HCT116 (cell line): Measurements from ENCODE around the gene SEMA6B. TPM values are rescaled to one million over a fixed set of nuclear protein-coding genes. Genes with fewer than 3 reads are reported as not detected.
A peak's percentile ranks its signal among the peaks of the same experiment; 100 is the strongest.

Experiments used
- ATAC-seq: fragments of 200-7000 bp; cut with Tn5 transposase; 2 replicates; pipeline ENCODE4 v1.9.1; 2020; ENCODE audit warnings: mild to moderate bottlenecking, moderate library complexity
- BruUV-seq: library from RNA; stranded (reverse); fragments of 400-500 nt; replicated peaks from 2 replicates; lab custom pipeline; 2021; lab: Mats Ljungman, UMichigan
- CTCF ChIA-PET: fragments of 300-600 bp; sonication (Branson Sonifier 250); formaldehyde crosslinking; loops from one replicate; lab custom pipeline; 2021; ENCODE audit warnings: antibody characterized with exemption; lab: Charles Lee
- POLR2A ChIA-PET: fragments of 300-600, 350-600 bp; sonication (Branson Sonifier 250); formaldehyde crosslinking; loops from one replicate; lab custom pipeline; 2021; ENCODE audit warnings: antibody characterized with exemption; lab: Charles Lee
- RAD21 ChIA-PET, 2 experiments: fragments of 300-600 bp; sonication (Branson Sonifier 250); formaldehyde crosslinking; loops; one replicate each; lab custom pipeline; 2023; ENCODE audit warnings: low total read pairs in 2 of 2; ENCODE audit not compliant: uncharacterized antibody in 2 of 2, unreplicated experiment in 2 of 2, low non-redundant PET in 1 of 2; lab: Charles Lee
- DNase-seq: peaks from one replicate; pipeline ENCODE4 v3.0.0-alpha.2; 2010; ENCODE audit warnings: low read depth, low spot score
- H2AFZ ChIP-seq: fragments of 200-600 bp; shearing (Covaris generic), sonication (generic); 2 replicates; pipeline ENCODE4 v1.6.1; 2017; ENCODE audit warnings: low read depth, mixed run types, mixed read lengths, antibody characterized with exemption, low read length; ENCODE audit not compliant: poor library complexity, severe bottlenecking
- H3K27ac ChIP-seq: 2 replicates; pipeline ENCODE4 v1.5.1; 2012; ENCODE audit warnings: low read depth, low read length
- H3K27me3 ChIP-seq: fragments of 200-600 bp; sonication (generic); 2 replicates; pipeline ENCODE4 v1.6.1; 2016; ENCODE audit warnings: mixed run types, low read length, mixed read lengths; ENCODE audit not compliant: insufficient read depth
- H3K36me3 ChIP-seq, 2 experiments: fragments of 200-500 bp in 1 of 2; fragments of 200-600 bp in 1 of 2; sonication (Bioruptor generic) in 1 of 2; sonication (generic) in 1 of 2; 2 replicates each; pipeline versions ENCODE4 v1.5.1 to v1.6.1; 2014 to 2016; ENCODE audit warnings: low read length in 2 of 2, inconsistent platforms in 1 of 2, mixed read lengths in 1 of 2, mixed run types in 1 of 2; ENCODE audit not compliant: insufficient read depth in 2 of 2, control insufficient read depth in 1 of 2
- H3K4me1 ChIP-seq, 2 experiments: fragments of 200-600 bp in 1 of 2; sonication (generic) in 1 of 2; 2 replicates each; pipeline versions ENCODE4 v1.5.1 to v1.6.1; 2012 to 2017; ENCODE audit warnings: low read length in 2 of 2, inconsistent platforms in 1 of 2, mild to moderate bottlenecking in 1 of 2, mixed read lengths in 1 of 2, mixed run types in 1 of 2, moderate library complexity in 1 of 2; ENCODE audit not compliant: insufficient read depth in 2 of 2, control insufficient read depth in 1 of 2
- H3K4me2 ChIP-seq: fragments of 200-600 bp; sonication (generic); 2 replicates; pipeline ENCODE4 v1.6.1; 2017; ENCODE audit warnings: mixed run types, low read length, mixed read lengths
- H3K4me3 ChIP-seq, 2 experiments: fragments of 200-600 bp in 1 of 2; sonication (generic) in 1 of 2; replicated peaks in 1 of 2; 2 replicates each; pipeline ENCODE4 v1.5.1; 2011 to 2016; ENCODE audit warnings: low read length in 2 of 2, control low read depth in 1 of 2, low read depth in 1 of 2, mild to moderate bottlenecking in 1 of 2, mixed read lengths in 1 of 2, mixed run types in 1 of 2
- H3K79me2 ChIP-seq: fragments of 200-600 bp; sonication (generic); 2 replicates; pipeline ENCODE4 v1.6.1; 2017; ENCODE audit warnings: mild to moderate bottlenecking, mixed run types, low read length, moderate library complexity, mixed read lengths; ENCODE audit not compliant: insufficient read depth
- H3K9ac ChIP-seq: fragments of 200-600 bp; sonication (generic); 2 replicates; pipeline ENCODE4 v1.6.1; 2016; ENCODE audit warnings: low read length, mixed read lengths
- H3K9me2 ChIP-seq: fragments of 200-600 bp; sonication (generic), shearing (Covaris generic); 2 replicates; pipeline ENCODE4 v1.6.1; 2017; ENCODE audit warnings: mixed run types, mild to moderate bottlenecking, moderate library complexity; ENCODE audit not compliant: insufficient read depth
- H3K9me3 ChIP-seq, 2 experiments: fragments of 200-500 bp in 1 of 2; fragments of 200-600 bp in 1 of 2; sonication (Bioruptor generic) in 1 of 2; sonication (generic) in 1 of 2; 2 replicates each; pipeline ENCODE4 v1.6.1; 2014 to 2017; ENCODE audit warnings: low read length in 2 of 2, mixed read lengths in 2 of 2, inconsistent platforms in 1 of 2, low read depth in 1 of 2, mild to moderate bottlenecking in 1 of 2, mixed run types in 1 of 2, moderate library complexity in 1 of 2; ENCODE audit not compliant: control insufficient read depth in 1 of 2, insufficient read depth in 1 of 2
- H4K20me1 ChIP-seq: fragments of 200-600 bp; sonication (generic), shearing (Covaris generic); 2 replicates; pipeline ENCODE4 v1.6.1; 2017; ENCODE audit warnings: mixed run types, mild to moderate bottlenecking, moderate library complexity; ENCODE audit not compliant: insufficient read depth
- CBX3 ChIP-seq: IDR thresholded peaks from 2 replicates; pipeline ENCODE4 v1.6.1; 2012; ENCODE audit warnings: low read depth
- MAX ChIP-seq: IDR thresholded peaks from 2 replicates; pipeline ENCODE4 v1.6.1; 2012
- POLR2A ChIP-seq: IDR thresholded peaks from 2 replicates; pipeline ENCODE4 v1.7.0; 2011; ENCODE audit warnings: borderline replicate concordance; ENCODE audit not compliant: insufficient read depth, insufficient read length; ENCODE audit errors: extremely low read depth
- RAD21 ChIP-seq: IDR thresholded peaks from 2 replicates; pipeline ENCODE4 v1.6.1; 2012; ENCODE audit warnings: low read depth, mild to moderate bottlenecking
- SIN3A ChIP-seq: IDR thresholded peaks from 2 replicates; pipeline ENCODE4 v1.6.1; 2012; ENCODE audit warnings: low read depth
- SP1 ChIP-seq: IDR thresholded peaks from 2 replicates; pipeline ENCODE4 v1.6.1; 2012; ENCODE audit warnings: low read depth
- intact Hi-C: fragments of 100-400 bp; cut with micrococcal nuclease; formaldehyde crosslinking; loops from 2 replicates; pipeline ENCODE4 v1.10.0; 2022
- total RNA-seq: library from RNA; stranded (reverse); gene quantifications from one replicate; pipeline ENCODE4 v1.2.1, GENCODE V29; 2021; ENCODE audit not compliant: unreplicated experiment

Gene SEMA6B
- total RNA-seq, 1 experiment from 2014 or later = 58.4 TPM

DNA sequence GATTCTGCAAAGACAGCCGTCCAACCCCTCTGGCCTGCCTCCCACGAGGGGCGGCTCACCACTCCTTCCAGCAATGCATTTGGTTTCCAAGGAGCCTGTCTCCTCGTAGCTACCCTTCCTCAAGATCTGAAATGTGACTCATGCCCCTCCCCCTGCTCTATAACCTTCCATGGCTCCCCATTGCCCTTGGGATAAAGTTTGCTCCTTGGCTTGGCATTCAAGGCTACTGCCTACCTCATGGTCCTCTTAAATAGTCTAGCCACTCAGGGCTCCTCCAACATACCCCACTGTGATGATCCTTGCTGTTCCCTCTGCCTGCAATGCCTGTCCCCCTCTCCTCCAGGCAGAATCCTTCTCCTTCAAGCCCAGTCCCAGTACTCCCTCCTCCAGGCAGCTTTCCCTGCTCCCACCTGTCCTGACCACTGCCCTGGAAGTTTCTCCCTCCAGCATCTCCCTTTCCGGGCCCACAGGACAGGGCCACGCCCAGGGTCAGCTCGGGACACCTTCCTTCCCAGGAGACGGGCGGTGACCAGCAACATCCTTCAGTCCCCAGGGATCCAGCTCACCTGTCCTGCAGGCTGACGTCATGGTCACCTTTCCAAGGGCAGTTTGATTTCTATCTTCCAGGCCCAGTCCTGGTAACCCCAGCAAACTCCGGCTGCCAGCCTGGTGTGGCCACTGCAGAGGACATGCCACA, 19.2 kb upstream of the SEMA6B start:
- TF ChIP-seq CBX3 (peak; percentile 63; the same call in 1 of the 2 replicates), RAD21 (no peak), MAX (0 out of 2 replicates have a peak, but pooled peaks have one; percentile 19)
- no peak overlapping the region for H2AFZ ChIP-seq
- BruUV-seq = no TSS peak
- intact Hi-C loops = loop anchor here (5.0 to 10.0 kb wide), 2 partner anchors 54 to 226 kb away; no protein-coding TSS in a partner anchor
- H3K9me3 ChIP-seq = no peaks in the 10 kb centered on the region
- ATAC-seq (no peak), DNase-seq (no peak)
- ChIA-PET RAD21 (no interaction called here), CTCF (interaction anchor here (1.1 to 1.6 kb wide), 2 partner anchors 11 to 46 kb away, joined by 3 to 4 read pairs; no protein-coding TSS in a partner anchor), POLR2A (no interaction called here)
- peaks cover 34% of the 10 kb centered on the region for H3K79me2 ChIP-seq
- no peaks in the 10 kb centered on the region for H3K27me3 ChIP-seq
- H3K4me2 ChIP-seq = peak overlapping the region; percentile 74
- no peaks in the 10 kb centered on the region for H4K20me1 ChIP-seq
- no peak overlapping the region for H3K4me3 ChIP-seq
- H3K36me3 ChIP-seq = no peaks in the 10 kb centered on the region
- no peak overlapping the region for H3K9ac ChIP-seq
- H3K4me1 ChIP-seq = peaks cover 55 to 80% of the 10 kb centered on the region in 2 experiments
- no peaks in the 10 kb centered on the region for H3K9me2 ChIP-seq
- H3K27ac ChIP-seq = peak overlapping the region; percentile 22; the same call in 1 of the 2 replicates

DNA sequence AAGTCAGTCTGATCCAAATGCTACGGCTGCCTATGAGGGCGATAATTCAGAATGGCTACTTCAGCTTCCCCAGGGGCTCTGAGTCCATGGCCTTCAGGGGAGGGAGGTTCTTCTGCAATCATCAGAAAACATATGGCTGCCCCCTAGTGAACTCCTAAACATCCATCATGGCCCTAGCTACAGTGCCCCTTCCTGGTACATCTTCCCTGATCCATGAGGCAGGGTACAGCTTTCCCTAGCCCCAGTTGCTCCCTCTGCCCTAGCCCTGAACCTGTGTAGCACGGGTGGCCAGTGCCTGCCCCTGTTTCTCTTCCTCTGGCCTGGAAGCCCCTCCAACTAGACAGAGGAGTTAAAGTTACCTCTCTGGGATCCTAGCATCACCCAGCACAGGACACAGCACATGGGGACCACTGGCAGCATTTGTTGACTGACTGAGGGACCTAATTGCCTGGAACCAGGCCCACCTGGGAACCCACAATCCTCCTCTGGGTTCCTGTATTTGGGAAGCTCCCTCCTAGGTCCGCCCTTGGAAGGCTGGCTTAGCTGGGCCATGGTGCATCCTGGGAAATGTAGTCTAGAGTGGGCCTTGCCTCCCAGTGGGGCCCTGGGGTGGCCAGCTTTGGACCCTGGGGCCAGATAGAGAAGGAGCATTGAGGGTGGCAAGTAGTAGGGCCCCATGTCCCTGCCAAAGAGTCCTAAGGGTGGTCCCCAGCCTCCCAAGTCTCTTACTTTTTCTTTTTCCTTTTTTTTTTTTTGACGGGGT, 17.7 kb upstream of the SEMA6B start:
- H3K9me3 ChIP-seq = no peaks in the 10 kb centered on the region
- ATAC-seq = peak; percentile 39
- H2AFZ ChIP-seq = no peak overlapping the region
- no peak overlapping the region for H3K9ac ChIP-seq
- DNase-seq = no peak
- peak overlapping the region; percentile 81 for H3K27ac ChIP-seq
- no TSS peak for BruUV-seq
- H3K27me3 ChIP-seq = no peaks in the 10 kb centered on the region
- H3K4me1 ChIP-seq = peaks cover 55 to 67% of the 10 kb centered on the region in 2 experiments
- no peak for TF ChIP-seq POLR2A
- no peak for TF ChIP-seq SIN3A
- 0 out of 2 replicates have a peak, but pooled peaks have one; percentile 26 for TF ChIP-seq SP1
- H4K20me1 ChIP-seq = no peaks in the 10 kb centered on the region
- intact Hi-C loops = loop anchor here (5.0 to 10.0 kb wide), 2 partner anchors 55 to 228 kb away; no protein-coding TSS in a partner anchor
- POLR2A ChIA-PET = interaction anchor here (1.0 to 1.8 kb wide), 2 partner anchors 42 to 60 kb away, joined by 4 to 5 read pairs; partner anchors contain the start of gene PLIN5
- H3K9me2 ChIP-seq = no peaks in the 10 kb centered on the region
- H3K4me2 ChIP-seq = peak overlapping the region; percentile 10; the same call in 1 of the 2 replicates
- peaks cover 43% of the 10 kb centered on the region for H3K79me2 ChIP-seq
- no peaks in the 10 kb centered on the region for H3K36me3 ChIP-seq
- RAD21 ChIA-PET = interaction anchor here in 1 of 2 experiments (0.6 to 1.3 kb wide), 3 partner anchors 47 to 290 kb away, joined by 3 to 4 read pairs (median 3); partner anchors contain the start of gene PLIN3
- H3K4me3 ChIP-seq = no peak overlapping the region
- CTCF ChIA-PET = interaction anchor here (0.6 to 4.2 kb wide), 10 partner anchors 10 to 310 kb away, joined by 3 to 26 read pairs (median 4); partner anchors contain the start of genes HDGFL2 and PLIN5
